HG03558 (cell line): ENCODE measurements around the gene NSRP1.
"Not testable (repeated sequence)": the region's sequence is repeated elsewhere in the genome, so short reads cannot be mapped to it uniquely, and the experiment has no call there.

Source experiments
- ATAC-seq: cut with Tn5 transposase; IDR thresholded peaks from one replicate; pipeline ENCODE4 v1.9.1; 2021; ENCODE audit warnings: moderate number of reproducible peaks; ENCODE audit not compliant: unreplicated experiment; ENCODE audit errors: extremely low read depth

The NSRP1 gene

DNA sequence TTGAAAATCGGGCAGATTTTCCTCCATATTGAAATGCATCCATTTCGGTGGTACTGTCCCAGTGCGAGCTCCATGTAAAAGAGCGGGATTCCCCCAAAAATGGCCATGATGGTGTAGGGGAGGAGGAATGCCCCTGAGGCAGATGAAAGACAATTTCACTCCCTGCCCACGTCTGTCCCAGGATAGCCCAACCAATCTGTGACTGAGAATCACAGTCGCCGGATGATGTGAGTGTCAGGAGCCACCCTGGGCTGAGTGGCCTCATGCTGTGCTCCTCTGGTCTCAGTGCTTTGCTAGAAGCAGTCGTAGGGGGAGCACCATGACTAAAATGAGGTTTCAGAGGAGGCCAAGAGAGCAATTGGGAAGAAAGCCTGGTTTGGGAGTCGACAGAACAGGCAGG is 102.2 kb downstream of the NSRP1 start:
- ATAC-seq, result no peak

DNA sequence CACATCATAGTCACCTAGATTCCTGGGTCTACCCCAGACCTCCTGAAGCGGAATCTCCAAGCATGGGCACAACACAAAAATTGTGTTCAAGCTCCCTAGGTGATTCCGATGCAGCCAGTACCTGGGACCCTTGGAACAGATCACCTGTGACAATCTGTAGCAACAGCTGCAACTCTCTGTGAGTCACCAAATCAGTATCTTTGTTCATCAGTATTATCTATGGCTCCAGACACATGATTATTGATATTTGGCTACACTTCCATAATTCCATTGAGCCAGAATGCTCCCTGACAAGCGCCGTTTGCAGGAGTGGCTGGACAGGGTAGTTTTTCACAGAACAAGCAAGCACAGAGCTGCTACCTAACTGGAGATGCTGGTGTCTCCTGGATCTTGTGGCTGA is 102.7 kb downstream of the NSRP1 start:
- no peak for ATAC-seq

DNA sequence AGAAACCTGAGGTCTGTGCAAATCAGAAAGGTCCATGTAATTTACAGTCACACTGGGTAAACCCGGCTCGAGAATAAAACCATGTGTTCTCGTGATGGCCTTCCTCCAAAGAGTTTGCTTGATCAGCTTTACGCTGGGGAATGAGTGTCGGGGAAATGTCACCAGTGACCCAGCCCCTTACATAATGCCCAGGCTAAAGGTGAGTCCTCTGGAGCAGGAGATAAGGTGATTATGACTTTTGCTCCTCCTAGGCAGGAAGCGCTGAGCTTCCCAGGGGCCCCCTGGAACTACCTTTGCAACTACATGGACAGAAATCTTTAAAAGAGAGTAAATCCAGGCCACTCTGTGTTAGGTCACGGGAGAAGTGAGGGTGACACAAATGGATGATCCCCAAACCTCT is 103.2 kb downstream of the NSRP1 start:
- no peak for ATAC-seq

DNA sequence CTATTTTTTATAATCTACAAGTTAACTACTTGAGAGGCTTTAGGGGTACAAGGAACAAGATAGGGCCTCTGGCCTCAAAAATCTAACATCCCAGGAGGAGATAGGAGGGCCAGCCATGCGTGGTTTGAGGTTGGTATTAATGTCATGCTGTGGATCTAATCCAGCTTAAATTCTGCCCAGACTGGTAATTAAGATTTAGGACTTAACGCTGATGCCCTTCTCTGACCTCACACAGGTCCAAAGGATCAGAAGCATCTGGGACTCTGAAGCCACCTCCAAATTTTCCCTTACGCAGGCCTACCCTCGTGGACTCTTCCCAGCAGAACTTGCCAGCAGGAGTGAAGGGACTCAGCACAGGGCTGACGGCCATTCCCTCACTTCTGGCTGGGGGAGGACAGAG is 103.8 kb downstream of the NSRP1 start:
- no peak for ATAC-seq

DNA sequence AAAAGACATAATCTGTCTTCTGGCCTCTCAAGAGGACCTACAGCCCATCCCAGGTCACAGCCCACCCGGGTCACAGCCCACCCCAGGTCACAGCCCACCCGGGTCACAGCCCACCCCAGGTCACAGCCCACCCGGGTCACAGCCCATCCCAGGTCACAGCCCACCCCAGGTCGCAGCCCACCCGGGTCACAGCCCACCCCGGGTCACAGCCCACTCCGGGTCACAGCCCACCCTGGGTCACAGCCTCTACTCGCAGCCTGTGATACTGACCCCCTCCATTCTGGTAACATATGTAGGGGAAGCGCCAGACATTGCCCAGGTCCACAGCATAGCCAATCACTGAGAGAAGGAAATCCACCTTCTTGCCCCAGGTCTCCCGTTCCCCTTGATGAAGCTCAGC is 104.7 kb downstream of the NSRP1 start:
- ATAC-seq, result no peak

DNA sequence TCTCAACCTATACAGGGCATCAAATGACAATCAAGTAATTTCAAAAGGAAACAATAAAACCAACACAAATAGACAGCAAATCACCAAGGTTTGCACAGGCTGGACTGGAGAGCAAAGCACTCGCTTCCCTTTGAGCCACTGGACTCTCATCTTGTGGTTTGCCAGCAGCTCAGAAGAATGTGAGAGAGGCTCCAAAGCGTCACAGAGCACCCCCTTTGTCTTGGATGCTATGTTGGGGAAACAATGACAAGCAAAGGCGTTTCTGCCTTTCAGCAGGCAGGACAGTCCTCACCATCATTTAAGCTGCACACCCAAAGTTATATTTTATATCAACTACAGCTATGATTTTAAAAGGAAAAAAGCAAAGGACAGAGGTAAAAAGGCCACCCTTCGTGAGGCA is 105.6 kb downstream of the NSRP1 start:
- ATAC-seq, result no peak

DNA sequence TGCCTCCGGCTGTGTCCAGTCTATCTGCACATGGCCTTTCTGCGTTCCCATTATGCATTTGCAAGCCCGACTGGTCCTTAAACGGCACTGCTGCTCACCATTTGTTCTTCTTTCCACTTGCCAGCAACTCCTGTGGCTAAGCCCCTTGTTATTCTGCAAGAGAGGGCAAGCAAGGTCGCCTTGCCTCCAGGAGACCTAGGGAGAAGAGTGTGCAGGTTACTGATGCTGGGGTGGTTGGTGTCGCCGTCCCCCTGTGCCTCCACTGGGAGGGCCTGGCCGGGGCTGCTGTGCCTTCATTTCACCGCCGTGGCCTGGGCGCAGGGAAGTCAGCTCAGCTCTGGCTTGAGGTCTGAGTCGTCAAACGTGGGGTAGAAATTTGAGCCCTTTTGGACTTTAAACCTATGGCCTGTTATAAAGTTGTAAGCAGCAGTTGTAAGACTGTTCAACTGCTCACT is 106.1 kb downstream of the NSRP1 start:
- no peak for ATAC-seq

DNA sequence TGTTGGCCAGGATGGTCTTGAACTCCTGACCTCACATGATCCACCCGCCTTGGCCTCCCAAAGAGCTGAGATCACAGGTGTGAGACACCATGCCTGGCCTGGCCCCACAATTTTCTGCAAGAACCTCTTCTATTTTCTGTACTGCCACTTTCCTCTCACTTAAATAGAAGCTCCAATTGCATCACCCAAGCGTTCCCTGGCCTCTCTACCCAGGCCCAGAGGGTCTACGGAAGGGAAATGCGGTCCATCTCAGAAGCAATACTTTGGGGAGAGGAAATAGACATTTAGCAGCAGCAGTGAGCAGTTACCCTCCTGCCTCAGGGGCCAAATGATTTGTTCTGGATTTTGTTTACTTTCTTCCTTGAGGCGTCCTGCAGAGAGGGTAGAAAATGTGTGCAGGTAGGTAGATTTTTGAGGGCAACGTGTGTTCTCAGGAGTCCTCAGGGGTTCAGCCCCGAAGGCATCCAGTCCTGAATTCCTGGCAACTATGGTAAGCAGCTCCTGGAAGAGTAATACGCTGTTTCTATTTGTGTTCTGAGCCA is 107.9 kb downstream of the NSRP1 start:
- no peak for ATAC-seq

DNA sequence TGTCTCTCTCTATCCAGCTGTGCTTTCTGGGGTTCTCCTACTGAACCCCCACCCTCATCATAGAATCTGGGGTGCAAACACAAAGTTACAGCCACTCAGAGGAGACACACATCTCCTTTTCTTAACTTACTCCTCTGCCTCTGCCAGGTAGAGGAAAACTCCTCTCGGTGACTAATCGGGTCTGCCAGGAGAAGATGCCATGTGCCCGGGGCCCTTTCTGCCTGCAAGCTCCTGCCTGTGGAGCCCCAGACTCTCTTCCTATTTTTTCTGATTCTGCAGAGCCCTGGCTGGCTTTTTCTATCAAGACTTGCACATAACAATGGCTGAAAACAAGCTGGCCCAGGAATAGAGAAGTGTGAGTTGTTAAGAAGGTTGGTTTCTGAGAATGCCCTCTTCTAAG is 108.5 kb downstream of the NSRP1 start:
- no peak for ATAC-seq

DNA sequence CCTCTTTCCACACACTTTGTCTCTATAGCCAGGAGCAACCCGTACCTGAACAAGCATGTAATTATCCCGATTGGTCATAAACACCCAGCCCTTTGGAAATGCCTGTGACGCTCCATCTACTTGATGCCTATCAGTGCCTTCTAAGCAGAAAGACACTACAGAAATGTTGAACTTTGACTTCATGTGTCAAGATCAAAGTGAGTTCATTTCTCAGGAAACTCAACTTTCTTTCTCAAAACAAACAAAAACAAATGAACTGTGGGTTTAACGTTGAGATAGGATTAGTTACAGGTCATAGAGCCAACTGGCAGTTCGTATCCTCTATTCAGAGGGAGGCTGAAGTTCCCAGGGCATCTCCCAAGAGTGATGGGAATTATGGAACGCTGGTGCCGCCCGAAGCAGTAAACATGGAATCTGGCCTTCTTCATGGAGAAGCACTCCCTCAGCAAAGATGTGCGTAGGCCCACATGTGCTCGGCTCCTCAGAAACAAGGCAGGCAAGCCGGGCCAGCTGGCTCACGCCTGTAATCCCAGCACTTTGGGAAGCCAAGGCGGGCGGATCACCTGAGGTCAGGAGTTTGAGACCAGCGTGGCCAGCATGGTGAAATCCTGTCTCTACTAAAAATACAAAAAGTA is 109.4 kb downstream of the NSRP1 start:
- no peak for ATAC-seq

DNA sequence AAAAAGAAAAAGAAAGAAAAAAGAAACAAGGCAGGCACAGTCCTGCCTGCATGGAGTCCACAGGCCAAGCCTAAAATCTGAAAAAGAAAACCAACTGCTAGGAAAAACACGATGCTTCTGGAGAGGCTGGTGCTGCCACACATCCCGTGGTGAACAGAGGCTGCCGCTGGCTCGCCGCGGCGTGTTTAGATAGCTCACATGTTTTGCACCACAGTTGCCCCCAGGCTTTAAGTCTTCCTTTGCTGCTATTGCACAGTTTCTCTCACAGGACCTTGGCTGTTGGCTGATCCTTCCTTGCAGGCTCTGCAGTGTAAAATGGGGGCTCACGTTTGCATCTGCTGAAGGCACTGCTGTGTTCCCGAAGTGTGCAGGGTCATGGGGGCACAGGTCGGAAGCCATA is 110.3 kb downstream of the NSRP1 start:
- ATAC-seq, result no peak

DNA sequence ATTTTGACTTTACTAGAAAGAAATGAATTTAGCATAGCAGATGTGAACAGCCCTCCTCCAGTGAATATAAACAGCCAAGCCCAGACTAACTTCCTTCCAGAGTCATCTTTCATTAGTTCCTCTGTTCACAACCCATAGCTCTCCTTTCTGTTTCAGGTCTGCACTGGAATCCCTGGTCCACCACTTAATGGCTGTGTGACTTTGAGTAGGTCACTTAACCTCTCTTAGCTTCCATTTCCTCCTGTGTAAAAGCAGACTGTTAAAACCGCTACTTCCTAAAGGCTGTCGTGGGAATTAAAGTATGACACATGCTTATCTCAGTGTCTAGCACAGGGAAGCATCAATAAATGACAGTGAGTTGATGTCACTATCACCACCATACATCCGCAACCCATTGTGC is 111.4 kb downstream of the NSRP1 start:
- no peak for ATAC-seq

DNA sequence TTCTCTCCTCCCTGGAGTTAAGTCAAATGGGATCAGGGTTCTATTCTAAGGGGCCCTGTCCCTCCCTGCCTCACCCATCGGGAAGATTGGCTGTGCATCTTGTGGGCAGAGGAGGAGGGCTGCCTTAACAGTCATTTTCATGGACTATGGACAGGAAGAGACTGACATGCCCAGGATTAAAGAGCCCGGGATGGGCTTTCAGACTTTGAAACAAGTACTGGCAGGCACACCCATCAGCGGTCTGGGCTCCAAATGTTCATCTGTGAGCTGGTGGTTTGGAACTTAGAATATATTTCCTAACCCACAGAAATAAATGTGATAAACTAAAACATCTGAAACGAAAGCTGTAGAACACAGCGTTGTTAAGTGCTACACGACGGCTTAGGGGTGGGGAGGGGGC is 112.4 kb downstream of the NSRP1 start:
- ATAC-seq, result no peak

DNA sequence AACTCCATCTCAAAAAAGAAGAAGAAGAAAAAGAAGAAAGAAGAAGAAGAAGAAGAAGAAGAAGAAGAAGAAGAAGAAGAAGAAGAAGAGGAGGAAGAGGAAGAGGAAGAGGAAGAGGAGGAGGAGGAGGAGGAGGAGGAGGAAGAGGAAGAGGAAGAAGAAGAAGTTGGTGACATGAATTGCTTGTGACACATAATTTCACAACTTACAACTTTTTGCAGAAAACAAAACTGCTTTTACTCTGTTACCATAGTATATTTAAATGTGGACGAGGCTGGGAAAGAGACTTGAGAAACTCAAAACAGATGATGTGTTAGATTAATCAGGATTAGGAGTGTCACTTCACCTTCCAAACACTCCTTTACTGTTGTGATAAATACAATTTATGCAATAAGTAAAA is 113.4 kb downstream of the NSRP1 start:
- ATAC-seq, result not testable (repeated sequence)

DNA sequence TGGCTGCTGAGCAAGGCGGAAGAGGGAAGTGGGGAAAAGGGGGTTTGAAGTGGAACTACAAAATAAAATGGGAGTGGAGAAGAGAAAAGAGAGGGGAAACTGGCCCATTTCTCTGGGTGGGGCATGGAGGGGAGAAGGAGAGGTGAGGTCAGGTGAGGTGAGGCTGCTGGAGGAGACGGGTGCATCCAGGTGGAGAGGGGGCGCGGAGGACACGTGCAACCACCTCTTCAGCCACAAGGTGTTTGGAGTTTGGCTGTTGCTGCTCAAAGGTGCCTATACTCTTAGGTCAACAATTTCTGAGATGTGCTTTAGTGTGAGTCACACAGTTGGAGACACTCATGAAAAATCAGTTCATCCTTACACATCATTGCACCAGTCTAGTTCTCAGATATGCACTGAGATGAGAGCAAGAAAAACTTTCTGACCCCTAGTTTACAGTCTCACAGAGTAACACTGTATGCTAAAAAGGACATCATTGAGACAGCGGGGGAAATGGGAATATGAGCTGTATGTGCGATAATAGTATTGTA is 114.0 kb downstream of the NSRP1 start:
- no peak for ATAC-seq

DNA sequence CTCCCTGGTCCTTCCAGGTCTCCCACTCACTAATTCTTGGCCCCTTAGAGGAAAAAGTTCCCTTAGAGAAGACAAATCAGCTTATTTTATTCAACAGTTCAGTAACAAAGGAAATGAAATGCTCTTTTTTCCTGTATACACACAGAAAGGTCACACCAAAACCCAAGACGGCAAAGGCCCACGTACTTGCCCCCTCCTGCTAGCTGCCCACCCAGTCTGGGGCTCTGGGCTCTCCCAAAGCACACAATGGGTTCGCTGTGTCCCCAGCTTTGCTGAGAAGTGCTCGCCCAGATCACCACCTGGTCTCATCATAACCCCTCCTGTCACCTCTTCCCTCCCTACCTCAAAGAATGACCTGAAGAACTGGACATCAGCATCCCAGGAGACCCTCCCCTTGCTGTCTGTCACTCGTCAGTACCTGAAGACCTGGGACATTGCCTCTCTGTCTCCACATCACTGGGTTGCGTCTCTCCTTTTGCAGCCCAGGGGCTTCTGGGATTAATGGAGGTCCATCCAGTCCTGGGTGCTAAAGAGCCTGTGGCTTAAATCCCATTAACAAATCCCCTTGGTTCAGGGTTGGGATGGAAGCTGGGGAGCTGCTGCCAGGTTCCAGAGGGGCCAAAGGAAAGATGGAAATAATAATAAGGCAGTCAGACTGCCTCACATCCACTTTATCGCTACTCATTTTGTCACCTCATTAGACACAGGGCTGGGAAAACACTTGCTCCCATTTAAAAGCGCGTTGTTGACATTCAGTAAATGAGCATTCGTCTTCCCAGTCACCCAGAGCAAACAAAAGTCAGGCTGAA is 115.6 kb downstream of the NSRP1 start:
- ATAC-seq, result no peak

DNA sequence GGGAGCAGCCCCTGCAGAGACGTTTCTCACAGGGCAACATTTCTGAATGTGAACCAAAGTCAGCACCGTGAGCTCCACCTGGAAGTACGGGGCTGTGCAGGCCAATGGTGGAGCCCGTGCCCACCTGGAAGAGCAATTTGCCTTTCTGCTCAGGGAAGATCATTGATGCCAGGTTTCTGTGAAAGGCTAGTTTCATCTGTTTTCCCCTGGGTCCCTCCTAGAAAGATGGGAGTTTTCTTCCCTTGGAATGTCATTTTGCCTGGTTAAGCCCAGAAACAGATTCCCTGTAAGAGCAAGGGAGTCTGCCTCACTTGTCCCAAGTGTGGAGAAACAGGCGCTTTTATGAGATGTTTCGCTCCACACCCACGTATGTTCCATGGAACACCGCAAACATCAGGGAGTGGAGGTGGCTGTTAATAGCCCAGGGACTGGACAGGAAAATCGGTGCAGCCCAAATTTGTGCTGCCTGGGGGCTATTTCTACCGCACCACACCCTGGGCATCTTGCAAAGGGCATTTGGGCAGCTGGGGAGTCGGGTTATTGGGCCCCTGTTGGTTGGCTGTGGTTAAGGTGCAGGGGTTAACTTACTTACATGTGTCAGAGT is 116.3 kb downstream of the NSRP1 start:
- no peak for ATAC-seq

DNA sequence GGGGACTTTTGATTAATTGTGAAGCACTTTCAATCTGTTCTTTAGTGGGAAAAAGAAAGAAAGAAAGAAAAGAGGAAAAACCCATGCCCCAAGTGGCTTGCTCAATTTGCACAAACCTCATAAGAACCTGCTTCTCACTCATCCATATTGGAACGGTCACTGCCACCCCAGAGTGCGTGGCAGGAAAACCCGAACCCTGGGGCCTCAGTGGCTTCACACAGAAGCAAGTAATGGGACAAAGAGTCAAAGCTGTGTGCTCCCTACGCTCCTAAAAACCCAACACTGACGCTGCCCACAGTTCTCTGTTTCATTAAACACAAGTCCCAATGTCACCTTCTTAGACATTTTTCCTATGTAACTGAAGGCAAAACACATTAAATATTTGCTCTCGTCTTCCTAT is 117.7 kb downstream of the NSRP1 start:
- ATAC-seq, result no peak

DNA sequence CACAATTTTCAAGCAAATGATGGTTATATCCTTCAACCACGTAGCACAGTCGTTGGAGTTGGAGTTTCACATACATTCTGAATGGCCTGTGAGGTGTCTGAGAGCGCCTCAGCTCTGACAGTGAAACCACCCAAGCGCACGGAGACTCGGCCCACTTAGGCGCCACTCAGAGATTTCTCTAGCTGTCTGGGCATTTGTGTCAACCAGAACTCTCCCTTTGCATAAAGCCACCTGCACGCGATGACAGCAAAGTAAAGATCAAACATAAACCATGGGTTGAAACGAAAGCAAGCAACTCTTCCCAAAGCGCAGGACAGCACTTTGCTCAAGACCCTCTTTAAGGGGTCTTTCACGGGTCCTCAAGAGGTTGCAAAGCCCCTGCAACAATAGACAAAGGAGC is 118.3 kb downstream of the NSRP1 start:
- no peak for ATAC-seq

DNA sequence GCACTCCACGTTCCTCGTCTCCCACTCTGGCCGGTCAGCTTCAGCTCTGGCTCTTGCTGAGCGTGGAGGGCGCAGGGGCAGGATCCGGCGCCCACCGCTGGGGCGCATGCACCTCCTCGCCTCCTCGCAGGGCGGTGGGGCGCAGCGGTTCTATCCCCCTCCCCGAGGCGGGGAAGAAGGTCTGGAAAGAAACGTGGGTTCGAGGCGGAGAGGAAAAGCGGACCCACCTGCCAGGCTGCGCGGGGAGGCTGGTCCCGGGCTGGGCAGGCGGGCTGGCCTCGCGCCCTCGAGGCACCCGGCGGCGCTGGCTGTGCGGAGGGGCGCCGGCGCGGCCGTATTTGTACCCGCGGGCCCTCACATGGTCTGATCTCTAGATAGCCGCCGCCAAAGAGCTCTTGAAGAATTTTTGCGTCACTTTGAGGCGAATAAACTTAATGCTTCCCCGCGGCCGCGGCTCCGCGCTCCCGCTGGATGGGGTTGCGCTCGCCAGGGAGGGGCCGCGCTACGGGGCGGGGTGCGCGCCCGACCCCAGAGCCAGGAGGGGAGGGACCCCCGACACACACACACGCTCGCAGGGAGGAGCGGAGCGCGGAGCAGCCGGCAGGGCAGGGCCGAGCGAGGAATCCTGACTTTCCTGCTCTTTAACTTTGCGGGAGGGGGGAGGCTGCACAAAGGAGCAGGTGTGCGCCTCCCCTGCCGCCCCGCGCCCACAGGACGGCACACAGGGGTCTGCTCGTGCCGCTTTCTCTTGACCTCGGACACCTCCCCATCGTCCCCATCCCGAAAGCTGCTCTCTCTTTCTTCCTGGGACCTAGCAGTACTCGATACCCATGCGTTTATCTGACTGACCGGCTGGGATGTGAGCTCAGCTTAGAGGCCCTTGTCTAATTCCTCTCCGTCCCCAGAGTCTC is 119.0 kb downstream of the NSRP1 start, which contains the start of gene SLC6A4:
Gene SLC6A4, minus strand, starts transcription at position 312 of the 911 bp plus-strand sequence. CDS start 13,739 bp downstream, outside the sequence.
- ATAC-seq, result no peak
